ENCODE measurements around the gene NFIA.

Gene NFIA

DNA sequence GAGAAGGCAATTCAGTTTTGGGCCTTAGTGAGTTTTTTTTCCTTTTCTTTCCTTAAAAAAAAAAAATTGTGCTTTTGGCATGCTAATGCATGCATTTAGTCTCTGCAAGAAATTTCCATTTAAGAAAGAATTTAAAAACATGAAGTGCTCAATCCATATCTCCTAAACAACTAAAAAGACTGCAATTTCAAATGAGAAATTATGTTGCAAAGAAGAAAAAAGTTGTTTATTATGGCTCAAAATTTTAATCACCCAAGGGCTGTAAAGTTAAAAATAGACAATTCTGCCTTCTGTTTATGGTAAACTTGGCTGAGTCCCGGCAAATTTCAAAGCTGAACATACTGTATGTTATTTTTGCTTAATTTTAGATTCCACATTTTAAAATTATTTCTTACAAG lies 59.7 kb downstream of the NFIA start:
- Histone ChIP-seq H3K36me3 (ENCODE audit: insufficient read depth, low read length) (no peaks in the 10 kb centered on the region), H2AFZ (ENCODE audit: low read length) (no peak overlapping the region), H3K4me2 (ENCODE audit: low read depth, low read length, poor library complexity, severe bottlenecking) (no peak overlapping the region), H3K79me2 (ENCODE audit: insufficient read depth, low read length) (no peaks in the 10 kb centered on the region), H3K4me1 (ENCODE audit: insufficient read depth, low read length, poor library complexity, severe bottlenecking) (peaks cover 13% of the 10 kb centered on the region), H4K20me1 (ENCODE audit: insufficient read depth, low read length, poor library complexity, severe bottlenecking) (no peaks in the 10 kb centered on the region), H3K9ac (ENCODE audit: low read depth, low read length, poor library complexity, severe bottlenecking) (no peak overlapping the region), H3K4me3 (ENCODE audit: low read length, poor library complexity, severe bottlenecking) (no peak overlapping the region), H3K9me3 (ENCODE audit: insufficient read depth, low read depth, low read length) (no peaks in the 10 kb centered on the region), H3F3A (ENCODE audit: low read depth) (no peaks in the 10 kb centered on the region), H3K9me2 (replicated peaks; ENCODE audit: low read depth, low read length) (no peaks in the 10 kb centered on the region), H3K27me3 (ENCODE audit: insufficient read depth, low read length, poor library complexity, severe bottlenecking) (peaks cover 56% of the 10 kb centered on the region)
- TF ChIP-seq EZH2phosphoT487 (IDR thresholded peaks at IDR 0.05; ENCODE audit: borderline replicate concordance) = no peak
- TF ChIP-seq, protein P1, sequence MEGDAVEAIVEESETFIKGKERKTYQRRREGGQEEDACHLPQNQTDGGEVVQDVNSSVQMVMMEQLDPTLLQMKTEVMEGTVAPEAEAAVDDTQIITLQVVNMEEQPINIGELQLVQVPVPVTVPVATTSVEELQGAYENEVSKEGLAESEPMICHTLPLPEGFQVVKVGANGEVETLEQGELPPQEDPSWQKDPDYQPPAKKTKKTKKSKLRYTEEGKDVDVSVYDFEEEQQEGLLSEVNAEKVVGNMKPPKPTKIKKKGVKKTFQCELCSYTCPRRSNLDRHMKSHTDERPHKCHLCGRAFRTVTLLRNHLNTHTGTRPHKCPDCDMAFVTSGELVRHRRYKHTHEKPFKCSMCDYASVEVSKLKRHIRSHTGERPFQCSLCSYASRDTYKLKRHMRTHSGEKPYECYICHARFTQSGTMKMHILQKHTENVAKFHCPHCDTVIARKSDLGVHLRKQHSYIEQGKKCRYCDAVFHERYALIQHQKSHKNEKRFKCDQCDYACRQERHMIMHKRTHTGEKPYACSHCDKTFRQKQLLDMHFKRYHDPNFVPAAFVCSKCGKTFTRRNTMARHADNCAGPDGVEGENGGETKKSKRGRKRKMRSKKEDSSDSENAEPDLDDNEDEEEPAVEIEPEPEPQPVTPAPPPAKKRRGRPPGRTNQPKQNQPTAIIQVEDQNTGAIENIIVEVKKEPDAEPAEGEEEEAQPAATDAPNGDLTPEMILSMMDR (conservative IDR thresholded peaks at IDR 0.05; ENCODE audit: low read length) = no peak

DNA sequence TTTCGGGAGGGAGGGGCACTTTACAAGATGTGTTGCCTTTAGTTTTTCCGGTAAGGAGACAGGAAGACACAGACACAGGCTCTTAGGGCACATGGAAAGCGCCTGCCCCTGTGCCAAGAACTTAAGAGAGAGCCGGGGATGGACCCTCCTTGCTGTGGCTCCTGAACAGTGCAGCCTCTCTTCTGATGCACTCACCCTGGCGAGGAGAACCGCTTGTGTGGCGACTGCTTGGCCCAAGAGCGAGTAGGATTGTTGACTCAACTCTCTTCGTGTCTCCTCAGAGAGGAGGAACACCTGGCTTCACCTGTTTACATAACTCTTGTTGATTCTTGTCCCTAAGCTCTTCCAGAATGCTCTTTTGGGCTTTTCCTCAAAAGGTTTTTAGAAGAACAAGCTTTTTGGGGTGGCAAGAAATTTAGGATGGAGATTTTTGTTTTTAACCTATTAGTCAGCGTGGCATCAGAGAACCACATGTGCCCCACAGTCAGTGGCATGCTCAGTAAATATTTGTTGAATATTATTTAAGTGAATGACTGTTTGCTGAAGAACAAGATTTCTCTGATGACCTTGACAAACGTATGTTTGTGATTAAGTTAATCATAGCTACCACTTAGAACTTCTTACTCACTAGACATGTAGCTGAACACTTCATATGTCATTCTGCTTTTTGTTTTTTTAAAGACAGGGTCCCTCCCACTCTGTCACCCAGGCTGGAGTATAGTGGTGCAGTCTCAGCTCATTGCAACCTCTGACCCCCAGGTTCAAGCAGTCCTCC lies 60.6 kb downstream of the NFIA start:
- no peaks in the 10 kb centered on the region for H3K79me2 ChIP-seq (ENCODE audit: insufficient read depth, low read length)
- no peak overlapping the region for H3K4me2 ChIP-seq (ENCODE audit: low read depth, low read length, poor library complexity, severe bottlenecking)
- no peak overlapping the region for H2AFZ ChIP-seq (ENCODE audit: low read length)
- H3K9me2 ChIP-seq (replicated peaks; ENCODE audit: low read depth, low read length) = no peaks in the 10 kb centered on the region
- H3K27me3 ChIP-seq (ENCODE audit: insufficient read depth, low read length, poor library complexity, severe bottlenecking) = peaks cover 62% of the 10 kb centered on the region
- H3K36me3 ChIP-seq (ENCODE audit: insufficient read depth, low read length) = no peaks in the 10 kb centered on the region
- H3K9ac ChIP-seq (ENCODE audit: low read depth, low read length, poor library complexity, severe bottlenecking) = no peak overlapping the region
- H3K4me1 ChIP-seq (ENCODE audit: insufficient read depth, low read length, poor library complexity, severe bottlenecking) = peaks cover 13% of the 10 kb centered on the region
- TF ChIP-seq EZH2phosphoT487 (IDR thresholded peaks at IDR 0.05; ENCODE audit: borderline replicate concordance) = no peak
- TF ChIP-seq, protein P1 (conservative IDR thresholded peaks at IDR 0.05; ENCODE audit: low read length) = no peak
- no peak overlapping the region for H3K4me3 ChIP-seq (ENCODE audit: low read length, poor library complexity, severe bottlenecking)
- no peaks in the 10 kb centered on the region for H3F3A ChIP-seq (ENCODE audit: low read depth)
- no peaks in the 10 kb centered on the region for H4K20me1 ChIP-seq (ENCODE audit: insufficient read depth, low read length, poor library complexity, severe bottlenecking)
- H3K9me3 ChIP-seq (ENCODE audit: insufficient read depth, low read depth, low read length) = no peaks in the 10 kb centered on the region

DNA sequence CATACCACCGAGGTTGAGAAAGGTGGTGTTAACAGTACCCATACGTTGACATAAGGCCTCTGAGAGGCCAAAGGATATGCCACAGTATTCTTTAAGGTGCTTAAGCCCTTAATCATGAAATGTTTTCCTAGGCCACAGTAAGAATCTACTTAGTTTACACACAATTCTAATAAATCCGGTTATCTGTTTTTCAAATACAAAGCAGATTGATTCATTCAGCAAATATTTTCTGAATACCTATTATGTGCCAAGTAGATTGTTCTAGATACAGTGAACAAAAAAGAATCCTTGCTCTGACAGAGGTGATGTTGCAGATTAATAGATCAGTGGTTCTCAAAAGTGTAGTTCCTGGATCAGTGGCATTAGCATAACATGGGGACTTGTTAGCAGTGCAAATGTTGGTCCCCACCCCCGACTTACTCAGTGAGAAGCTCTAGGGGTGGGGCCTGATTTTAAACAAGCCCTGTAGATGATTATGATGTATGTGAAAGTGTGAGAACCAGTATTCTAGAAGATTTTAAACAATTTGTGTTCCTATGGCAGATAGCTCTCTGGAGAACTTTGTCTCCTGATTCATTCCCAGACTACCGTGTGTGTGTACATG lies 61.6 kb downstream of the NFIA start:
- Histone ChIP-seq H3K9ac (ENCODE audit: low read depth, low read length, poor library complexity, severe bottlenecking) (no peak overlapping the region), H4K20me1 (ENCODE audit: insufficient read depth, low read length, poor library complexity, severe bottlenecking) (no peaks in the 10 kb centered on the region), H3K79me2 (ENCODE audit: insufficient read depth, low read length) (no peaks in the 10 kb centered on the region), H3K27me3 (ENCODE audit: insufficient read depth, low read length, poor library complexity, severe bottlenecking) (peaks cover 72% of the 10 kb centered on the region), H3K36me3 (ENCODE audit: insufficient read depth, low read length) (no peaks in the 10 kb centered on the region), H3K4me2 (ENCODE audit: low read depth, low read length, poor library complexity, severe bottlenecking) (no peak overlapping the region), H3F3A (ENCODE audit: low read depth) (no peaks in the 10 kb centered on the region), H3K9me2 (replicated peaks; ENCODE audit: low read depth, low read length) (no peaks in the 10 kb centered on the region), H3K4me3 (ENCODE audit: low read length, poor library complexity, severe bottlenecking) (no peak overlapping the region), H3K9me3 (ENCODE audit: insufficient read depth, low read depth, low read length) (no peaks in the 10 kb centered on the region), H3K4me1 (ENCODE audit: insufficient read depth, low read length, poor library complexity, severe bottlenecking) (peaks cover 13% of the 10 kb centered on the region), H2AFZ (ENCODE audit: low read length) (no peak overlapping the region)
- TF ChIP-seq EZH2phosphoT487 (IDR thresholded peaks at IDR 0.05; ENCODE audit: borderline replicate concordance) = no peak
- TF ChIP-seq, protein P1 (conservative IDR thresholded peaks at IDR 0.05; ENCODE audit: low read length) = no peak

All from Loucy (cell line).